GM19372 (cell line): ENCODE data around the gene DVL2.
"Not testable (repeated sequence)": the region's sequence is repeated elsewhere in the genome, so short reads cannot be mapped to it uniquely, and the experiment has no call there.

Source experiments
- ATAC-seq: cut with Tn5 transposase; IDR thresholded peaks from one replicate; pipeline ENCODE4 v1.9.1; 2021; ENCODE audit warnings: mild to moderate bottlenecking, low read depth, moderate library complexity; ENCODE audit not compliant: unreplicated experiment

DVL2 gene

DNA sequence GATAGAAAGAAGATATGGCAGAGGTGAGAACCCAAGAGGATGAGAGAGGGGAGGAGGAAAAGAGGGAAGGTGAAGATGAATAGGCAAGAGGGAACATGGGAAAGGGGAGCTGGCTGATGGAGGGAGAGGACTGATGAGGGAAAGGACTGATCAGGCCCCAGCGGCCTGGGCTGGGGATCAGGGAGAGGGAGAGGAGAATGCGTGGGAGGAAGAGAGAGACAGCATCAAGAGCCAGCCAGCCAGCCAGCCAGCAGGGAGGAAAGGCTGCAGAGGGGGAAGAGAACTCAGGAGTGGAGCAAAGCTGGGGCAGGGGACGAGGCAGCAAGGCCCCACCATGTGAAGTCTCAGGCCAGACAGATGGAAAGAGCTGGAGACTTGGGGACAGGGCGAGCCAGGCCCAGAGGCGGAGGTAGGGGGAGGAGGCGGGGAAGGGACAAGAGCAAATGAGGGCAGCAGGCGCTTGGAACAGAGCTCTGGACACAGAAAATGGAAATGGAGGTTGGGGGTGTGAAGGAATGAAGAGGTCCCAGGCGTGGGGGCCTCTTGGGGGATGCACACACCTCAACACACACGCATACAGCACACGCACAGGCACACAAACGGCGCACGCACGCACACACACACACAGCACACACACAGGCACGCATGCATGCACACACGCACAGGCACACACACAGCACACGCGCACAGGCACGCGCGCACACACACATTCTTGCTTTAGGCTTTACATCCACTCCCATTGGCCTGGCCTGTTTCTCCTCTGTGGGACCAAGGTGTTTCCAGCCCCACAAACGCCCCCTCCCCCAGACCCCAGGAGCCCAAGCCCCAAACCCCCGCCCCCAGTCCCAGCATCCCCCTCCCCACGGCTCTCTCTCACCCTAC, 27.0 kb downstream of the DVL2 start:
- ATAC-seq = no peak

- no peak for ATAC-seq
Measured at GRCh38 chr17:7205561-7205960, 28.8 kb downstream of the DVL2 start.

GRCh38 chr17:7204828-7205461, 29.4 kb downstream of the DVL2 start:
- ATAC-seq = peak; percentile 78

DNA sequence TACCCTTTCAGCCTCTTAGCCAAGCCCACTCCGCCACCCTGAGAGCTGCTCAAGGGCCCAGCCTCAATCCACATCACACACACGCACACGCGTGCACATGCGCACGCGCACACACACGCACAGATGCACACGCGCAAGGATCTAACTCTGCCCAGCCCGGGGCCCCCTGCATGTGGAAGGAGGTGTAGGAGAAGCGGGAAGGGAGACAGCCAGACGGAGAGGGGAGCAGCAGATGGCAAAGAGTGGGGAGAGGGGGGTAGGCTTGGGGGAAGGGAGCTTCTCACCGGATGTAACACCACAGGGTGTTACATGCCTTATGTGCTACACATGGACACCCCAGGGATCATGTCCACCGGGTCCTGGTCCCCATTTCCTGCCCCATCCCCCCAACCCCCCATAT, 30.0 kb downstream of the DVL2 start:
- ATAC-seq = no peak

- no peak for ATAC-seq
Measured at GRCh38 chr17:7203391-7203790, 30.9 kb downstream of the DVL2 start.

DNA sequence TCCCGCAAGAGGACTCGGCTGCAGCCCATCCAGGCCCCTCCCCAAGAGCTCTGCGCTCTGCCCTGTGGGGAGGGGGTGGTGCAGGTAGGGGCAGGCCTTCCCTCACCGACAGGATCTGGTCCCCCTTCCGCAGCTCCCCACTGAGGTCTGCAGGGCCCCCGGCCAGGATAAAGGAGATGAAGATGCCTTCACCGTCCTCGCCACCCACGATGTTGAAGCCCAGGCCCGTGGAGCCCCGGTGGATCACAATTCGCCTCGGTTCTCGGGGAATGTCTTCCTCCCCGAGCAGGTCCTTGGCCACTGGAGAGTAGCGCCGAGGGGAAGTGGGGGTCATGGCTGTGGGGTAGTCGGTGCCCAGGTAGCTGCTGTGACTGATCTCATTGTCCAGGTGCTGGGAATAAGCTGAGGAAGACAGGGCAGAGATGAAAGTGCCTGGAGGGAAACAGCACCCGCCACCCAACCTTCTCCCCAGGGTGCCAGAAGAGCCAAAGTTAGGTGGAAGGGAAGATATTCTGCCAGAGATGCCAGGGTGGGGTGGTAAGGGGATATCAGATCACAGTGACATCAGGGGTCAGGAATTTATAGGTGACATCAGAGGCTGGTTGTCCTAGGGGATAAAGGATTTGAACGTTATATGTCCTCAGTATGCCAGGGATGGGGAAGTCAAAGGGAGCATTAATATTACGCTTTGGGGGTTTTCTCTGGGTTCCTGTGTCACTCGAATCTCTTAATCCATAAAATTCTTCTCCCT, 37.5 kb downstream of the DVL2 start:
- no peak for ATAC-seq

GRCh38 chr17:7195971-7196370, 38.3 kb downstream of the DVL2 start:
- ATAC-seq = no peak

GRCh38 chr17:7192271-7192937, 41.9 kb downstream of the DVL2 start:
- no peak for ATAC-seq

DNA sequence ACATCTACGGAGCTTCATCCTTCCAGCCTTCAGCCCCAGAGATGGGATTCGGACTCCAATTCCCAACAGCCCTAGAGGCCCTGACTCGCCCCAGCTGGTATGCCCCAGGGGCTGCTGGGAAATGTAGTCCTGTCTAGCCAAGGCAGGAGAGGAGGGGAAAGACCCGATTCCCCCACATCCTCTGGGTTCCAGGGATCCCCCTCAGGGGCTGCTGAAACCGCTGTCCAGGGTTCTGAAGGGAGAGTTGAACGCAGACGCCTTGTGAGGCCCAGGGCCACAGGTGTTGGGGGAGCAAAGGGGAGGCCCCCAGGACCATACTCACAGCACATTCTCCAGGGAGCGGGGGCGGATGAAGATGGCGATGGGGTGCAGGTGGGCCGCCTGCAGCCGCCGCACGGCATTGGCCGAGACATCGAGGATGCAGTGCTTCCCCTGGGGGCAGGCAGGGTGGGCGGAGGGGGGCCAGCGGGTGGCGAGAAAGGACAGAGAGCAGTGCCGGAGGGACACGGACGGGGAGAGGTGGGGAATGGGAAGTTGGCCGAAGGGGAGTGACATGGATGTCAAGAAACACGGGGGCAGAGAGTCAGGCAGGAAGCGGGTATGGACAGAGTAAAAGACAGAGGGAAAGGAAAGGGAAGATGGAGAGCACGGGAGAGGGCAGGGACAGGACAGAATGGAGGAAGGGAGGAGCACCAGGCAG, 42.6 kb downstream of the DVL2 start:
- ATAC-seq = no peak

DNA sequence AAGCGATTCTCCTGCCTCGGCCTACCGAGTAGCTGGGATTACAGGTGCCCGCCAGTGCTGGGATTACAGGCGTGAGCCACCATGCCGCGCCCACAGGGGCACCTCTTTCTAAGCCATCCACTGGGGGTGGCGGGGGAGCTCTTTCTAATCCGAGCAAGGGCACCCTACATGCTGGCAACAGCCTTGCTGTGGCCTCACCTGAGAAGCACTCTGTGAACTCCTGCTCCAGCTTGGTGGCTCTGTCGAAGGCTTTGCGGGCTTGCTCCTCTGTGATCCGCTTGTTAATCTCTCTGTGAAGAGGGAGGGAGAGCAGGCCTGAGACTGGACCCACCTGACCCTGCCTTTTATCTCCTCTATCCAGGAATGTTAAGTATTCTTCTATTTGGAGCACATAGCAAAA, 43.2 kb downstream of the DVL2 start:
- ATAC-seq = no peak

DNA sequence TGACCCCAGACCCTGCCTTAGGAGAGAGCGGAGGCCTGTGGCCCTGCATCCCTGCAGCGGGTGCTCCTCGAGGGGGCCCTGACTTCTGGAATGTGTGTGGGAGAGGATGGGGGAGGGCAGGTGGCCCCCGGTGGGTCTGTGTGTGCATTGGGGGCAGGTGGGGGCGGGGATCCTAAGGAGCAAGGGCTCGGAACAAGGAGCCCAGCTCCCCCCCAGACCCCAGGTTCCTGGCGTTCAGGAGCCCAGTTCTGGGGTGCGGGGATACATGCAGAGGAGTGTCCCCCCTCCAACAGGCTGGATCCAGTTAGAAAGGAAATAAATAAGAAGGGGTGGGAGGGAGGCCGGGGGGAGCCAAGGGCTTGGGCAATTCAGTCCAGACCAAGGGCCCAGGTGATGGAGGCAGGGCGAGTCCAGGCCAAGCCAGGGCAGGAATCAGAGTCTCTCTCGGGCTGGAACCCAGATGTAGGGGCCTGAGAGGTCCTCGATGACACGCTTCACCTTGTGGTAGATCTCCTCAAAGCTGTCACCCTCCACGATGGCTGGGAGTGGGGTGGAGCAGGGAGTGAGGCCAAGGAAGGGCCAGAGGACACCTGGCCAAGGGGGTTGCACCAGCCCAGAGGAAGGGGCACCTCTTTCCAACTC, 43.9 kb downstream of the DVL2 start:
- no peak for ATAC-seq

DNA sequence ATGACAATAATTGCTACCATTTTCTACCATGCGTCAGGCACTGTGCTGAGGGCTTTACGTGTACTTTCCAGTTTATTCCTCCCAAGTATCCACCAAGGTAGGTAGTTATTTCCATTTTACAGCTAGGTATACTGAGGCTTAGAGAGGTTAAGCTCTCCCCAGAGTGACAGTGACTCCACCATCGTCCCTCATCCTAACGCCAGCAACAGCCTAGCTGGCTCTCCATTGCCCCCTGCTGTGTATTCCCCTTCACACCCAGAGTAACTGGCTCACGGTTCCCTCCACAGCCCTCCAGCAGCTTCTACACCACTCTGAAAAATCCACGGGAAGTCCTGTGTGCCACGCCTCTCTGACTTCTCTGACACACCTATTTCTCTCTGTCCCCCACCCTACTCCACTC, 48.1 kb downstream of the DVL2 start:
- ATAC-seq = no peak

DNA sequence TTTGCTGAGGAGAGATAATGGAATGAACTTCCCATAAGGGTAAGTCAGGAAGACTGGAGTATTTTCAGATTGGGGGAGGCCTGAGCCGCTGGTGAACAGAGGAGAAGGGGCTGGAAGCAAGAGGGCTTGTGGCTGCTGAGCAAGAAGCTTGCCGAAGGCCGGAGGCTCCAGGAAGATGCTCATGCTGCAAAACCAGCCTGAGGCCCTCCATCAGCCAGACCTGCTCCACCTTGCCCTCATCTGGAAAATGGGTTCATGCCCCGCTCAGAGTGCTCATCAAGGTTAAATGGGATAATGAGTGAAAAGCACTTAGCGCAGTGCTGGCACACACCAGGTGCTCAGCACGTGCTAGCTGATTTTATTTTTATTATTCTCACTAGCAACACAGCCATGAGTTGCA, 49.7 kb downstream of the DVL2 start:
- no peak for ATAC-seq

GRCh38 chr17:7184091-7184488, 50.2 kb downstream of the DVL2 start:
- ATAC-seq = no peak

GRCh38 chr17:7183433-7184090, 50.8 kb downstream of the DVL2 start:
- ATAC-seq = no peak

DNA sequence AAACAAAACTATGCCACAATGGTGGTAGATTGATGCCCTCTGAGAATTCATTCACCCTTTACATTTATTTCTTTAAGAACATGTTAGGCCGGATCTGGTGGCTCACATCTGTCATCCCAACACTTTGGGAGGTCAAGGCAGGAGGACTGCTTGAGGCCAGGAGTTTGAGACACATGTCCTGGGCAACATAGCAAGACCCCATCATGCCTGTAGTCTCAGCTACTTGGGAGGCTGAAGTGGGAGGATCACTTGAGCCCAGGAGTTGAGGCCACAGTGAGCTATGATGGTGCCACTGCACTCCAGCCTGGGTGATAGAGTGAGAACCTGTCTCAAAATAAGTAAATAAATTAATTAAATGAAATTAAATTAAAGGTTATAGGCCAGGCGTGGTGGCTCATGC, 52.2 kb downstream of the DVL2 start:
- ATAC-seq = not testable (repeated sequence)

DNA sequence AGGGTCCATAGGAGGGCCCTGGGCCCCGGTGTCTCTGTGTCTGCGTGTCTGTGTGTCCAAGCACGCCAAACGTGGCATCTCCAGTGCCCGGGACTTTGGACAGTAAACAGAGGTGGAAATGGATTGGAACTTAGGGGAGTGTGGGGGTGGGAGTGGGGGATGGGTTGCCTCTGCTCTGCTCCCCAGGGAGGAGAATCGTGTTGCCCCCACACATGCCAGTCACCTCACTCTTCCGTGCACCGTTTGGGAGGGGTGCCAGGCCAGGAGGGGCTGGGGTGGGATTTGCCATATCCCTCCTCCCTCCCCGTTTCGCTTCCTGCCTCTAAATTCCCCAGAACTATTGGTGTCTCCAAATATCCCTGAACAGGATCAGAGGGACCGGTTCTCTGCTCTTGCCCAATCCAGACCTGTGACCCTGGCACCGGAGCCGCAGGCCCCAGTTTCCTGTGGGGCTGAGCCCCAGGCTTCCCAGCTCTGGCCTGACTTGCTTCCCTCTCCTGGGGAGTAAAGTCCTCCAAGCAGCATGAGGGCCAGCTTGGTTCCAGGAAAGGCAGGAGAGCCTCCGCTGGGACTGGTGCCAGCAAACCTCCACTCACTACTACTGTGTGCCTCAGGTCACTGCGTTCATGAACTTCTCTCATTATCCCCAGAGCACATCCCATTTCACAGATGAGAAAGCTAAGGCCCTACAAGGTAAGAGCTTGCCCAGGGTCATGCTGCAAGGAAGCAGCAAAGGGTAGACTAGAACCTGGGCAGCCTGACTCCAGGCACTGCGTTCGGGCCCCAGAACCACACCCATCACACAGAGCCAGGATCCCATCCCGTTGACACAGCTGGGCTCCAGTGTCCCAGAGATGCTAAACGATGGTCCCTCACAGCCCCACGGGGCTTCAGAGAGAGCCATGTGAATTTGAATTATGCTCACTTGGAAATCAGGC, 54.7 kb downstream of the DVL2 start, which contains the start of gene ASGR1:
Gene ASGR1, minus strand, starts transcription at position 54 of the 938 bp plus-strand sequence. CDS start 807 bp downstream, outside the sequence.
- ATAC-seq = no peak

DNA sequence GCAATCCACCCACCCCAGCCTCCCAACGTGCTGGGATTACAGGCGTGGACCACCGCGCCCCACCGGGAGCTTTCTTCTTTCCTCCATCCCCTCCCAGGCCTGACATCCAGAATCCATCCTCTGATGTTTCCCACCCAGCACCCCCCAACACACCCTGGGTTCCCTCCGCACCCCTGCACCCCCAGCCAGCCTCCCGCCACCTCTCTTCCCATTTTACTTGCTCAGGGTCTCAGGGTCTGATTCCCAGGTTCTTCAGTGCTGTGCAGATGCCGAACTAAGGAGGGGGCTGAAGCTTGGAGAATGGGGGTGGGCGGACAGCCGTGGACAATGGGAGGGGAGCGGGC, 55.4 kb downstream of the DVL2 start:
- ATAC-seq = no peak
